ENCODE data around the gene GARIN1A.

The GARIN1A gene

GRCh38 chr7:128691227-128691626 lies 19.1 kb downstream of the GARIN1A start:
- Histone ChIP-seq H3K36me3 (replicated peaks in 1 of 2; ENCODE audit: control insufficient read depth in 2 of 2, insufficient read depth in 2 of 2, low read length in 2 of 2) (no peaks in the 10 kb centered on the region), H2BK15ac (ENCODE audit: low read length) (no peak overlapping the region), H4K91ac (ENCODE audit: low read depth, low read length, poor library complexity) (no peak overlapping the region), H2BK12ac (ENCODE audit: low read length) (no peak overlapping the region), H2AFZ (ENCODE audit: low read length) (no peak overlapping the region), H3K9me3 (replicated peaks in 1 of 2; ENCODE audit: control insufficient read depth in 2 of 2, insufficient read depth in 1 of 2, low read depth in 1 of 2, low read length in 2 of 2) (peaks cover 0 to 1% of the 10 kb centered on the region in 2 donors), H4K8ac (ENCODE audit: low read depth, low read length) (no peak overlapping the region), H3K79me1 (ENCODE audit: low read depth, low read length) (no peaks in the 10 kb centered on the region), H3K23ac (ENCODE audit: low read depth, low read length, poor library complexity) (no peak overlapping the region), H3K14ac (ENCODE audit: low read length) (no peak overlapping the region), H2BK120ac (ENCODE audit: low read depth, low read length) (no peak overlapping the region), H2BK5ac (ENCODE audit: low read length) (no peak overlapping the region), H3K27ac (replicated peaks; ENCODE audit: low read length) (no peak overlapping the region), H3K4ac (ENCODE audit: low read length) (no peak overlapping the region), H3K27me3 (ENCODE audit: control insufficient read depth in 3 of 3, insufficient read depth in 3 of 3, low read depth in 1 of 3, low read length in 3 of 3) (peaks cover 0 to 17% (median 3%) of the 10 kb centered on the region in 3 experiments), H3K4me2 (ENCODE audit: insufficient read depth, low read length, poor library complexity, severe bottlenecking) (no peak overlapping the region), H3K4me1 (ENCODE audit: control insufficient read depth in 2 of 2, insufficient read depth in 1 of 2, low read depth in 1 of 2, low read length in 2 of 2) (peaks cover 0 to 12% of the 10 kb centered on the region in 2 donors), H2AK5ac (ENCODE audit: low read depth, low read length) (no peak overlapping the region), H3K9ac (ENCODE audit: low read depth, low read length, poor library complexity) (no peak overlapping the region), H3K4me3 (ENCODE audit: low read length in 2 of 2) (no peak overlapping the region), H3K18ac (ENCODE audit: low read length) (no peak overlapping the region)
- DNase-seq (ENCODE audit: low spot score), result no peak
- WGBS, 2 donors (ENCODE audit: extremely low coverage in 2 of 2, insufficient read length in 2 of 2, insufficient replicate concordance in 1 of 2), result no CpG with 5 or more reads among the region's 1 CpG

GRCh38 chr7:128692623-128693270 lies 20.7 kb downstream of the GARIN1A start:
- H2BK12ac ChIP-seq (ENCODE audit: low read length), result no peak overlapping the region
- no peak overlapping the region for H3K4me2 ChIP-seq (ENCODE audit: insufficient read depth, low read length, poor library complexity, severe bottlenecking)
- no peak overlapping the region for H2AK5ac ChIP-seq (ENCODE audit: low read depth, low read length)
- peaks cover 0 to 1% of the 10 kb centered on the region in 2 donors for H3K9me3 ChIP-seq (replicated peaks in 1 of 2; ENCODE audit: control insufficient read depth in 2 of 2, insufficient read depth in 1 of 2, low read depth in 1 of 2, low read length in 2 of 2)
- peaks cover 0 to 12% of the 10 kb centered on the region in 2 donors for H3K4me1 ChIP-seq (ENCODE audit: control insufficient read depth in 2 of 2, insufficient read depth in 1 of 2, low read depth in 1 of 2, low read length in 2 of 2)
- H2BK120ac ChIP-seq (ENCODE audit: low read depth, low read length), result no peak overlapping the region
- no peak overlapping the region for H2AFZ ChIP-seq (ENCODE audit: low read length)
- H3K27ac ChIP-seq (replicated peaks; ENCODE audit: low read length), result peak overlapping the region; percentile 24
- H3K27me3 ChIP-seq (ENCODE audit: control insufficient read depth in 3 of 3, insufficient read depth in 3 of 3, low read depth in 1 of 3, low read length in 3 of 3), result peaks cover 0 to 33% (median 3%) of the 10 kb centered on the region in 3 experiments
- no peaks in the 10 kb centered on the region for H3K79me1 ChIP-seq (ENCODE audit: low read depth, low read length)
- no peak for DNase-seq (ENCODE audit: low spot score)
- H3K4ac ChIP-seq (ENCODE audit: low read length), result no peak overlapping the region
- no peak overlapping the region for H3K18ac ChIP-seq (ENCODE audit: low read length)
- no peak overlapping the region for H4K8ac ChIP-seq (ENCODE audit: low read depth, low read length)
- no CpG with 5 or more reads among the region's 7 CpGs for WGBS, 2 donors (ENCODE audit: extremely low coverage in 2 of 2, insufficient read length in 2 of 2, insufficient replicate concordance in 1 of 2)
- no peak overlapping the region for H2BK5ac ChIP-seq (ENCODE audit: low read length)
- H3K14ac ChIP-seq (ENCODE audit: low read length), result no peak overlapping the region
- no peak overlapping the region for H3K23ac ChIP-seq (ENCODE audit: low read depth, low read length, poor library complexity)
- H3K4me3 ChIP-seq (ENCODE audit: low read length in 2 of 2), result no peak overlapping the region
- H4K91ac ChIP-seq (ENCODE audit: low read depth, low read length, poor library complexity), result no peak overlapping the region
- no peak overlapping the region for H3K9ac ChIP-seq (ENCODE audit: low read depth, low read length, poor library complexity)
- H2BK15ac ChIP-seq (ENCODE audit: low read length), result no peak overlapping the region
- H3K36me3 ChIP-seq (replicated peaks in 1 of 2; ENCODE audit: control insufficient read depth in 2 of 2, insufficient read depth in 2 of 2, low read length in 2 of 2), result no peaks in the 10 kb centered on the region

GRCh38 chr7:128693373-128694015 lies 21.4 kb downstream of the GARIN1A start:
- no peak overlapping the region for H3K27ac ChIP-seq (replicated peaks; ENCODE audit: low read length)
- no peak overlapping the region for H2BK120ac ChIP-seq (ENCODE audit: low read depth, low read length)
- no peak for DNase-seq (ENCODE audit: low spot score)
- H2AFZ ChIP-seq (ENCODE audit: low read length), result no peak overlapping the region
- peak overlapping the region; percentile 93 for H2BK12ac ChIP-seq (ENCODE audit: low read length)
- H3K9me3 ChIP-seq (replicated peaks in 1 of 2; ENCODE audit: control insufficient read depth in 2 of 2, insufficient read depth in 1 of 2, low read depth in 1 of 2, low read length in 2 of 2), result no peaks in the 10 kb centered on the region
- no peaks in the 10 kb centered on the region for H3K36me3 ChIP-seq (replicated peaks in 1 of 2; ENCODE audit: control insufficient read depth in 2 of 2, insufficient read depth in 2 of 2, low read length in 2 of 2)
- peak overlapping the region; percentile 51 for H2BK15ac ChIP-seq (ENCODE audit: low read length)
- H3K9ac ChIP-seq (ENCODE audit: low read depth, low read length, poor library complexity), result no peak overlapping the region
- H3K4me3 ChIP-seq (ENCODE audit: low read length in 2 of 2), result no peak overlapping the region
- peak overlapping the region; percentile 44 for H4K91ac ChIP-seq (ENCODE audit: low read depth, low read length, poor library complexity)
- peak overlapping the region; percentile 66 for H3K18ac ChIP-seq (ENCODE audit: low read length)
- no peak overlapping the region for H3K14ac ChIP-seq (ENCODE audit: low read length)
- no peak overlapping the region for H3K4ac ChIP-seq (ENCODE audit: low read length)
- no peaks in the 10 kb centered on the region for H3K79me1 ChIP-seq (ENCODE audit: low read depth, low read length)
- peak overlapping the region; percentile 65 for H2AK5ac ChIP-seq (ENCODE audit: low read depth, low read length)
- no peak overlapping the region for H3K23ac ChIP-seq (ENCODE audit: low read depth, low read length, poor library complexity)
- H3K4me1 ChIP-seq (ENCODE audit: control insufficient read depth in 2 of 2, insufficient read depth in 1 of 2, low read depth in 1 of 2, low read length in 2 of 2), result peaks cover 0 to 14% of the 10 kb centered on the region in 2 donors
- H2BK5ac ChIP-seq (ENCODE audit: low read length), result peak overlapping the region; percentile 19
- no peak overlapping the region for H4K8ac ChIP-seq (ENCODE audit: low read depth, low read length)
- H3K27me3 ChIP-seq (ENCODE audit: control insufficient read depth in 3 of 3, insufficient read depth in 3 of 3, low read depth in 1 of 3, low read length in 3 of 3), result peaks cover 0 to 40% (median 6%) of the 10 kb centered on the region in 3 experiments
- no CpG with 5 or more reads among the region's 19 CpGs for WGBS, 2 donors (ENCODE audit: extremely low coverage in 2 of 2, insufficient read length in 2 of 2, insufficient replicate concordance in 1 of 2)
- H3K4me2 ChIP-seq (ENCODE audit: insufficient read depth, low read length, poor library complexity, severe bottlenecking), result no peak overlapping the region

- Histone ChIP-seq H4K91ac (ENCODE audit: low read depth, low read length, poor library complexity) (no peak overlapping the region), H2AFZ (ENCODE audit: low read length) (no peak overlapping the region), H3K4me1 (ENCODE audit: control insufficient read depth in 2 of 2, insufficient read depth in 1 of 2, low read depth in 1 of 2, low read length in 2 of 2) (peaks cover 6 to 16% of the 10 kb centered on the region in 2 donors), H3K4me2 (ENCODE audit: insufficient read depth, low read length, poor library complexity, severe bottlenecking) (no peak overlapping the region), H3K4ac (ENCODE audit: low read length) (no peak overlapping the region), H3K27ac (replicated peaks; ENCODE audit: low read length) (no peak overlapping the region), H3K4me3 (ENCODE audit: low read length in 2 of 2) (no peak overlapping the region), H3K36me3 (replicated peaks in 1 of 2; ENCODE audit: control insufficient read depth in 2 of 2, insufficient read depth in 2 of 2, low read length in 2 of 2) (no peaks in the 10 kb centered on the region), H2BK5ac (ENCODE audit: low read length) (no peak overlapping the region), H4K8ac (ENCODE audit: low read depth, low read length) (no peak overlapping the region), H3K9me3 (replicated peaks in 1 of 2; ENCODE audit: control insufficient read depth in 2 of 2, insufficient read depth in 1 of 2, low read depth in 1 of 2, low read length in 2 of 2) (no peaks in the 10 kb centered on the region), H2AK5ac (ENCODE audit: low read depth, low read length) (no peak overlapping the region), H3K14ac (ENCODE audit: low read length) (no peak overlapping the region), H2BK15ac (ENCODE audit: low read length) (no peak overlapping the region), H3K9ac (ENCODE audit: low read depth, low read length, poor library complexity) (no peak overlapping the region), H2BK120ac (ENCODE audit: low read depth, low read length) (no peak overlapping the region), H3K23ac (ENCODE audit: low read depth, low read length, poor library complexity) (no peak overlapping the region), H3K27me3 (ENCODE audit: control insufficient read depth in 3 of 3, insufficient read depth in 3 of 3, low read depth in 1 of 3, low read length in 3 of 3) (peaks cover 0 to 44% (median 6%) of the 10 kb centered on the region in 3 experiments), H3K18ac (ENCODE audit: low read length) (no peak overlapping the region), H3K79me1 (ENCODE audit: low read depth, low read length) (no peaks in the 10 kb centered on the region), H2BK12ac (ENCODE audit: low read length) (no peak overlapping the region)
- WGBS, 2 donors (ENCODE audit: extremely low coverage in 2 of 2, insufficient read length in 2 of 2, insufficient replicate concordance in 1 of 2), result no CpG with 5 or more reads among the region's 2 CpGs
- no peak for DNase-seq (ENCODE audit: low spot score)
Measured at GRCh38 chr7:128694738-128695137, 22.6 kb downstream of the GARIN1A start.

Data from neuronal stem cell (in vitro differentiated cells).